Stimulated activated CD8-positive, alpha-beta memory T cell treated with anti-CD3 and anti-CD28 coated beads, Interleukin-15, amount 100 ng/mL, for 4 hours (primary cell): ENCODE data around the gene ITSN2.
"Not testable (repeated sequence)": the region's sequence is repeated elsewhere in the genome, so short reads cannot be mapped to it uniquely, and the experiment has no call there.

Experiments used
- DNase-seq, 2 donors: peaks; one replicate each; pipeline ENCODE4 v3.0.0-alpha.2; 2020; ENCODE audit warnings: low read depth in 2 of 2

The ITSN2 gene

DNA sequence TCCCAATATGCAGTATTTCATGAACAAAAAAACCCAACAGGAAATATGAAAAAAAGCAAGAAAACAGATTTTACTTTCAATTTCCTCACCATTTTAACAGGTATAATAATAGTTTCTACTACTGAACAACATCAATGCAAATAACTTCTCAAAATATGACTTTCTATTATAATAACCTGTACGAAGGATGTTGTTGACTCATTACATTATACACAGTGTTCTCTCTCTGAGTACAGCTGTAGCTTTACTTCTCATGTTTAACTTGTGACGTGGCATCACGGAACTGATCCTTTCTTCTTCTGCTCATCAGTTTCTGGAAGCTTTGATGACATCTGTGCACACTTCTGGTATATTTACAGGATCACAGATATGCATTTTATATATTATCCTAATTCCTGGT lies 145.5 kb downstream of the ITSN2 start:
- no peak for DNase-seq

DNA sequence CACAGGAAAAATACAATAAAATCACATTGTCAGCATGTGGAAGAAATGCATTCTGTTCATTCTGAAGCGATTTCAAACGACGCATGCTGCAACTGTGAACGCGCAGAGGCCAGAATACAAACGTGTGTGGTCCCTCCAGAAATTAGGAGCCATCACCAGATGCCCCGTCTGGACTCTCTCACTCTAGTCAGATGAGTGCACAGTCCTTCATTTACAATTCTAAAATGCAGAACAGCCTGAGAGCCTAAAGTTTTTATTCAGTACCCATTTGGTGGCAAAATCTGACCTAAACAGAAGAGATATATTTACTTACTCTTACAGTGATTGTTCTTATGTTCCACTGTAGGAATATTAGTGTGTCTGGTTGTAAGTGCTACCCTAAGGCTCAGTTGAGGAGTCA lies 148.9 kb downstream of the ITSN2 start:
- no peak for DNase-seq

DNA sequence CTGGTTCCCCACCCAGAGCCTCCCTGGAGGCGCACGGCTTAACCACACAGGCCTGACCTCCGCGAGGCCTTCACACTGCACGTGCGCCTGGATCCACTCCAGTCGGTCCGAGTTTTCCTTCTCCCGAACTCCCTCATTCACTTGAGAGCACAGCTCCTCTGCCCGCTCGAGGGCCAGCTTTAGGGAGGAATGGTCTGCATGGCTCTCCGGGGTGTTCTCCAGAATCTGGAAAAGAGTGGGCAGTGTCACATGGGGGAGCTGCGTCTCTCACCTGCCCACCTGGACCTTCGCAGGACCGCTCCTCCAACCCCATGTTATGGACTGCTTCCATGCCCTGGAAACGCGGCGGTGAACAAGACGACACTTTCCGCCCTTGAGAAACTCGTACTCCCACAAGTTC lies 149.6 kb downstream of the ITSN2 start:
- no peak for DNase-seq

DNA sequence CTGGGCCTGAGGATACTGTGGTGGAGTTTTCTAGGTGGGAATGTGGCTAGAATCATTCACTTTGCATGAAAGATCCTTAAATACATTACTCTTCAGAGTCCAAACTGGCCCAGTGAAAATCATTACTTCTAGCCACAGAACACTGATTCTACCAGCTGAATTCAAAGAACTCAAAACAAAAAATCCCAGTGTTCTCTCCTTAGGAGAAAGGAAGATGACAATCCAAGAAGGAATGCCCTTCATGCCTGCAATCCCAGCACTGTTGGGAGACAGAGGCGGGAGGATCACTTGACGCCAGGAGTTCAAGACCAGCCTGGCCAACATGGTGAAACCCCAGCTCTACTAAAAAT lies 150.3 kb downstream of the ITSN2 start:
- no peak for DNase-seq

DNA sequence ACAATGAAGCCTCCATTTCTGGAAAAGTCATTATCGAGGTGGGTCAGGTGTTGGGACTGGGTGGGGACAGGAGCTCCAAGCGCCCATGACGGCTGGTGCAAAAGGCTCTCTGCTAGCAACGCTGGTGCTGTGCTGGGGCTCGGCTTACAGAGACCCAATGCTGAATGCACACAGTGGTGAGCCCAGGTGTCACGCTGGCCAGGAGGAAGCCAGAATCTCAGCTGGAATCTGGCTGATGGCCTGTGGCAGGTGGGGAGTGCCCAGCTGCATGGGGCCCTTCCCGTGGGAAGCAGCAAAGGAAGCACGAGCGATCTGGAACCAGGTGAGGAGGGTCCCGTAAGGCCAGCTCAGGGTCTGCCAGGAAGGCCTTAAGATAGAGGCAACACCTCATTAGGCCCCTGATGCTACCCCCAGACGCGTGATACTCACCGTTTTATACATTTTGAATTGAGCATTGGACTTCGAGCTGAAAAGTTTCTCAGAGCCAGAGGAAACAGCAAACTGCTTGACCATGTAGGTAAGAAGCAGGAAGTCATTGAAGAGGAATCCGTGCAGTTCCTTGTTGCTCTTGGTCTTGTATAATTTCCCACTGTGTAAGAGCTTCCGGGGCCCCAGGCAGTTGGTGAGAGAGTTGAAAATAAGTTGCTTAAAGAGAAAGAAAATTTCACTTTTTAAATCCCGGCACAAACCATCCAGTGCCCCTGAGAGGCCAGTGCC lies 150.8 kb downstream of the ITSN2 start:
- DNase-seq: no peak

DNA sequence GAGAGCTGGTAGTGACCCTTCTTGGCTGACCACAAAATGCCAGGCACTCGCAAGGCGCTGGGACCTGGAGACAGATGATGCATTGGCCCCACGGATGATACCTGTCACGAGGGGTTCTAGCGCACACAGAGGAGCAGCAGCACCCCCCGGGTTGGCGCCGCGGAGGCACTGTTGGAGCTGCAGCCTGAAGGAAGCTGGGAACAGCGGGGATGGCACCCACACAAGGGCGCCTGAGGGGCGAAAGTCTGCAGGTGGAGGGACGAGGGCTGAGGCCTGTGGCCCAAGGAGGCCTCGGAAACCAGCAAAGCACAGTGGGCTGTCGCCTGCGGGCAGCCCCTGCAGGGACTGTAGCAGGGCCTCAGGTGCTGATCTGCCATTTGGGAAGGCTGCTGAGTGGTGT lies 151.8 kb downstream of the ITSN2 start:
- no peak for DNase-seq

DNA sequence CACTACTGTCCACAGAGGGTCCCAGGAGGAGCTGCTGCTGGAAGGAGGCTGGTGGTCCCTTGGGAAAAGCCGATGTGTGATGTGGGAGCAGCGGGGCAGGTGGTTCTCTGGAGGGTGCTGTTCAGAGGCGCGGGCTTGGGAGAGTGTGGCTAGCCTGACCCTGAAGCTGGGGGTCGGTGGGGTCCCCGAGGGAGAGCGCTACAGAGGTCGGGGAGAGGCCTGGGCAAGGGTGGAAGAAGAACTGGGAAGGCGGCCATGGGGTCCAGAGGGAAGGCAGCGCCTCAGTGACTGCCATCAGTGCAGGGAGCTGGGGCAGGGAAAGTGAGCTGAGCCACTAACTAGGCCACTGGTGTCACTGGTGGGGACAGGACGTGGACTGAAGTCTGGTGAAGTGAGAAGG lies 153.0 kb downstream of the ITSN2 start:
- DNase-seq: no peak

DNA sequence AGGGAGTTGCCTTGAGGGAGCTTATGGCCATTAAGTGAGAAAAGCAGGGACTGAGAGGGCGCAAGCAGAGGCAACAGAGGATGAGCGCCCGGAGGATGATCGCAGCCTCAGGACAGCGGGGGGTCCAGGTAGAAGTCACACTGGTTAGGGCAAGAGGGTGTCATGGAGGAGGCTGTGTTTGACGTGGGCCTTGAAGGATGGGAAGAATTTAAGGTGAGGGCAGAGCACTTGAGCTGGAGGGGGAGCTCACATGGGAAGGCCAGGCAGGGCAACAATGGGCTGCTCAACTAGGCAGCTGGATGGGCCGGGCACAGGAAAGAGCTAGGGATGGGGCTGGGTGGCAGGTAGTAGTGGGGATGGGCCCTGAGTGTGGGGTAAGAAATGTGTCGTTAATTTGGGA lies 153.6 kb downstream of the ITSN2 start:
- no peak for DNase-seq

DNA sequence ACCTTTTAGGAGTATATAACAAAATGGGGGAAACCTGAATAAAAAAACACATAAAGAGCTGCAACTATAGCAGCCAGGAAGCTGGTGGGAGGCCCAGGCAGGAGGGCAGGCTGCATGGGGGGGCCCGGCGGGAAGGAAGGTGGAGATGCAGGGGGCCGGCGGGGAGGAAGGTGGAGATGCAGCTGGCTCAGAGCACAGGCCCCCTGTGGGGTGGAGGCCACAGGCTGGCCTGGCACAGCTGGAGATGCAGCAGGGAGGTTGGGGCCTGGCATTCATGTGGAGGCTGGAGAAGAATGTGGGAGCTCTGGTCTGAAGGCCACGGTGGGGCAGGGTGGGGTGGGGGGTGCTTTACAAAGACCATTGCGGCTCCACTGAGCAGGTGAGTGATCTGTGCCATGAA lies 154.1 kb downstream of the ITSN2 start:
- DNase-seq: no peak

DNA sequence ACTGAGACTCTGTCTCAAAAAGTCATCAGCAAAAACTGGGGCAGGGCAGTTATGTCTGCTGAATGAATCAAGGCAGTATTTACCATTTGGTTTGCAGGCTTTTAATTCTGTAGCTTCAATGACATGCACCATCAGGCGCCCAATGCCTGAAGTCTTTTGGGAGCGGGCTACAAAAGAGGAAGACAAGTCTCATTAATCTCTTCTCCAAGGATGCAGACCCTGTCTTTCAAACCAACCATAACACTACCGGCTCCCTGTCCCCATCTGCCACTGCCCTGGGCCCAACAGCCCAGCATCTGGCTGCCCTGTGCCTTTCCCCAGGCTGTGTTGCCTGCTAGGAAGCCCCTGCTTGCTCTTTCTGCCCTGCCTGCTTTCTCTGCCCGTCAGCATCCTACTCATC lies 155.2 kb downstream of the ITSN2 start:
- DNase-seq: no peak

DNA sequence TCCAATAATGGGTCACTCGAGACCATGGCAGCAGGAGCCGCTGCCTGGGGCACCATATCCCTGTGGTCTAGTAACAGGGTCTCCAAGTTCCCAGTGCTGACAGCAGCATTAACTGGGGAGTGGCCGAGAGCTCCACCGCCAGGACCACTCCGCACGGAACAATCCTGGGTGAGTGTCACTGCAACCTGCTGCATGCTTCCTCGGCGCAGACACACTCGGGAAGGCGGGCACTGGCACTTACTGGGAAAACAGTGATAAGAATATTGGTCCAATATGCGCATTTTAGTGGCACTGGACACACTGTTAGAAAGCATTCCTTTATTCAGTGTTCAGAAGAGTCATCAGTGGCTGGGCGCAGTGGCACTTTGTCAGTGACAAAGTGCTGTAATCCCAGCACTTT lies 155.8 kb downstream of the ITSN2 start:
- DNase-seq: no peak

DNA sequence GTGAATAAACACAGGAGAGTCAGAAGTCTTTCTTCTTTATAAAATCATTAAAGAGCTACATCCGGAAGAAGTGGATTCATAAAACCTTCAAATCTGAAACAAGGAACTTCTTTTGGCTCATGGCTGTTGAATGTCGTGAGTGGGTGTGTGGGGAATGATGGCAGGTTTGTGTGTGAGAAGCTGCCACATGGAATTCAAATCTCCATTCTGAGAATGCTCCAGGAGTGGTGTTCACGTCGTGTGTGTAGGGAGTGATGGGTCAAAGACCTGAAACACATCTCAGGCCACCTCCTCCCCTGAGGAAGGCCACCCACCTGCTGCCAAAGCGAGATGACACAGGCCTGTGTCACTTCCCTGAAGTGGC lies 156.6 kb downstream of the ITSN2 start:
- DNase-seq: no peak

DNA sequence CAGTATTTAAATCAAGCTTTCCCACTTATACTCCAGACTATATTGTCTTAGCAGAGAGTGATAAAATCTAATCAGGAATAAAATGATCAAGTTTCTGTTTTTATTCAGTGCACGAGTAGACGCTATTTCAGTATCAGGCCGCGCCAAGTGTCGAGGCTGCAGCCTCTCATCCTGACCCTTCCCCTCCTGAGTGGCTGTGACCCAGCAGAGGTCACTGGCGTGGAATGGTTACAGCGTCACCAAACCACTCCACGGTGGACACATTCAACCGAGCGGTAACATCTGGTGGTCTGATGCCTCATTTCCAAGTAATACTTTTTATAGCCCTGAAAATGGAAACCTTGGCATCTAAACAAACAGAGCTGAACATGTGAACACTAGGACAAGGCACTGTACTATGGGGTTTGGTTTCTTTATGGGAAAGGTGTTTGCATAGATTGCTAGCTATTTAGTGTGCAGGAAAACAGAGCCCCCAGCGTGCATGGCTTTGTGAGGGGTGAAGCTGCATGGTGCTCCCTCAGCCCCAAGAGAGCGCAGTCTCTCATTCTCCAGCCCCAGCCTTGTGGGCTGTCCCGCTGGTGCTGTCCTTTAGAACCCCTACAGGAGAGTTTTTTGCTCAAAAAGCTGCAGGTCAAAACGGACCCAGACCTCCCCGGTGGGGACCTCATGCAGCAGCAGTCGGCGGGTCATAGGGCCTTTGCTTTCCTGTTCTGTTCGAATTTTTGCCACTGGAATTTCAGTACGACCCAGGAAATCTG lies 157.1 kb downstream of the ITSN2 start:
- no peak for DNase-seq

DNA sequence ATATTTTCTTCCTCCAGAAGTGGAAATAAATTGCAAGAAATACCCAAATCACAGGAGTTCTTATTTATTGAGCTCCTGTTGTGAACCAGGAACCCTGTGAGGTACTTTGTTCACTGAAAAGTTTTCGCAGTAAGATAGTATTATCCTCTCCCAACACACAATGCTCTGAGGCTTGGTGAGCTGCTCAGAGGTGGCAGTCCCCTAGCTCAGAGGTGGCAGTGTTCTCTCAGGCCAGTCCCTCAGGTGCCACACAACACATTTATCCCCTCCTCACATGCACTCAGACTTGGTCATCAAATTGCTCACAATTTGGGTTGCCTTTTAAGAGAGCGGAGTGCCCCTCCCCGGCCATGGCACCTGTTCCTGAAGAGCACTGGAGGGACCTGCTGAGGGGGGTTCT lies 159.5 kb downstream of the ITSN2 start:
- no peak for DNase-seq

DNA sequence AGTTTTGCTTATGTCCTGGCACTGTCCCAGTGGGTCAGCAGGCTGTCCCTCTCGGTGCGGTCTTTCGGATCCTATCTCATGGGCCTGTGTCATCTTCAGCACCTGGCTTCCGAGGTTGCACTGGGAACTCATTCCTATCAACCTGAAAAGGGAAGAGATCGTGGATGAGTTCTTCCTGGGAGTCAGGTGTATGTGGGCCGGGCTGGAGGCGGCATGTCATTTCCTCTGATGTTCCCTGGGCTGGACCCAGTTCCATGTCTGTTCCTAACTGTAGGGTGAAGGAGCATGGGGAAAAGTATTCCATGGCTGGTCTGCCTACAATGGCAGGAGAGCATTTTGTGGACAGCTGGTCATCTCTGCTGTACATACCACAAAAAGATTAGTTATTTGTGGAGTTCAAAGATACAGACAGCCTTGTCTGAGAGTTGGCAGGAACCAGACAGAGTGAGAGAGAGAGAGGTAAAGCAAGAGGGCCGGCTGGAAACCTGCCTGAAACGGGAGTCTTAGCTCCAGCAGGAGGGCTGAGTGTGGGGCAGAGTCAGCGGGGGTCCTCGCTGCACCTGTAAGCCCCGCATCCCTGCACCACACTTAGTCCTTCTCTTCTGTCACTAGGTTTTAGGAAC lies 160.3 kb downstream of the ITSN2 start:
- no peak for DNase-seq

DNA sequence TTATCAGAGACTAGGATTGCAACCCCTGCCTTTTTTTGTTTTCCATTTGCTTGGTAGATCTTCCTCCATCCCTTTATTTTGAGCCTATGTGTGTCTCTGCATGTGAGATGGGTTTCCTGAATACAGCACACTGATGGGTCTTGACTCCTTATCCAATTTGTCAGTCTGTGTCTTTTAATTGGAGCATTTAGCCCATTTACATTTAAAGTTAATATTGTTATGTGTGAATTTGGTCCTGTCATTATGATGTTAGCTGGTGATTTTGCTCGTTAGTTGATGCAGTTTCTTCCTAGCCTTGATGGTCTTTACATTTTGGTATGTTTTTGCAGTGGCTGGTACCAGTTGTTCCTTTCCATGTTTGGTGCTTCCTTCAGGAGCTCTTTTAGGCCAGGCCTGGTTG lies 163.1 kb downstream of the ITSN2 start:
- DNase-seq: not testable (repeated sequence)

DNA sequence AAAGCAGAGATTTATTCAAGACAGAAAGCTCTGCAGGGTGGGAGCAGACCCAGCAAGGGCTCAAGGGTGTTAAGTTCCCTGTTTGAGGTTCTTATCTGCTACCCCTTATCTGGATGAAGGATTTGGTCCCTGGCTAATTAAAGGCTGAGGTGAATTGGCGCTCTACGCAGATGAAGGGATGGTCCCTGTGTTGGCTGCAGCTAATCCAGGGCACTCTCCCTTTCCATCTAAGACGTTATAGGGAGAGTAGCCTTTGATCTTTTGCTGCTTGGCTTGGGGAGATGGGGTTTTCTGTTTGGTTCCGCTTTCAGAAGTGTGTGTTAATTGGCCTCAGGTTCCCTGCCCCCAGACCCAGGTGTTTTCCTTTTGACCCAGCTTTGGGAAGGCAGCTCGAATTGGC lies 168.5 kb downstream of the ITSN2 start:
- DNase-seq: no peak

DNA sequence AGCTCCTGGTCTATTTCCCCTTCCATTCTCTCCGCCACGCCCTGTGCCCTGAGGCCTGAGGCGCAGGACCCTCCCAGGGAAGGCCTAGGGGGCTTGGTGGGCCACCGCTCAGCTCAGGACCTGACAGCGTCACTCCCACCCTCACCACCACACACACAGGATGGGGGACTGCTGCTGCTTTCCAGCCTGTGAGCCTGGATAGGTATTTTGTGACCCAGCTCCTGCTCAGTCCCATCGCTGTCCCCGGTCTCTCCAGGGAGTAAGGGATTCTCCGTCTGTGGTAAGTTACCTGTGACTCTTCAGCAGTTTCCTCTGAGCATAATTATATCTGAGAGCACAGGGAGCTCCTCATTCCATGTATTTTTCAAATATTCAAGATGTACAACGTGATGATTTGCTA lies 169.2 kb downstream of the ITSN2 start:
- no peak for DNase-seq

DNA sequence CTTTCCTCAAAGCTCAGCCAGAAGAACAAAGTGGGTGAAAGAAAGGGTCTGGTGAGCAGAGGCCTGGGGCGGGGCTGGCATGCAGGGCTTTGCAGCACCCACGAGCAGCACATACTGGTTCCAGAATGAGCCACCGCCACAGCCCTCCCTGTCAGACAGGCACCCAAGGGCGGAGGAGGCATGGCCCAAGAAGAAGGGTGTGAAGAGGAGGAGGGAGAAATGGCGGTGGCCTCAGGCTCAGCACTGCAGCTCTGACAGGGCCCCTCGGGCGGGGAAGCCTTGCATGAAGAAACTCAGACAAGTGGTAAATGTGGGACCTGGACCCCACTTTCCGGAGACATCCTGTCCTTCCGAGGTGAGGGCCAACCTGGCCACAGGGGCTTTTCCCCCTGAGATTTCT lies 169.8 kb downstream of the ITSN2 start:
- DNase-seq: no peak

DNA sequence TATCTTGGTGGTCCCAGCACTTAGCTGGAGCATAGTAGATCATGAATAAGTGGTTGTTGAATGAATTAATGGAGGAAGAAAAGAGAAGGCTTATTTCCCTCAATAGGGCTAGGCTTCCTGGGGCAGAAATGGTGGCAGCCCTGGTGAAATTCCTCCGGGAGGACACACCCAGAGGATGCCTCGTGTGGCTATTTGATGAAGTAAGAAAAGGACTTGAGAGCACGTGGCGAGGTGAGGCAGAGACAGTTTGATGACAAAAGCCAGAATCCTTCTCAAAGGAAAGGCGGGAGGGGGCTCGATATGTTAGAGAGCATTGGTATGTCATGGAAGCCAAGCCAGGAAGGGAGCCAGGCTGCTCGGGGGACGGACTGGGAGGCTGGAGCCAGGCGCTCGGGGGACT lies 170.8 kb downstream of the ITSN2 start:
- no peak for DNase-seq

DNA sequence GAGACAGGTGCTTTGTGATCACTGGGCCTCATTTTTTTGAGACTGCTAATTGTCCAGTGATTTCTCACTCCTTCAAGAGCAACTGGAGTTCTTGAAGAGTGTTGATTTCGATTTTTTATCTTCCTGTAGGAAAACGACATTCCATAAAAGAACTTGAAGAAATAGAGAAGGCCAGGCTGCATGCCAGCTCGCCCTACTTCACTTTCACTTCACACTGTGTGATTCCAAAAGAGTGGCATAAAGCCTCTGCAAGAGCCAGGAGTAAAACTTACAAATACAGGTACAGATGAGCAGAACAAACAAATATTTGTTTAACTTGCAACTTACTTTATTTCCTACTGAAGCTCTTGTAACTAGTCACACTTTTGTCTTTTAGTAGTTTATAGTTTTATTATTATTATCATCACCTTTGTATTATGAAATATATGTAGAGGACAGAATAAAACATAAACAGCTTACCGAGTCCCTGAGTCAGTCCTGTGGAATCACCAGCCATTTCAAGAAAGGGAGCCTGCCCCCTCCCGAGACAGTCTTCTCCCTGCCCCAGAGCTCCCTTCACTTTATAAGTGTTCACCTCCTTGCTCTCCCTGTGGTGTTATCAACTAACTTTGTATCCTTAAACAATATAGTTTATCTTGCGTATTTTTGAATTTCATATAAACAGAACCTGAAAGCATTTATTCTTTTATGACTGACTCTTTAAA lies 176.8 kb downstream of the ITSN2 start:
- no peak for DNase-seq

DNA sequence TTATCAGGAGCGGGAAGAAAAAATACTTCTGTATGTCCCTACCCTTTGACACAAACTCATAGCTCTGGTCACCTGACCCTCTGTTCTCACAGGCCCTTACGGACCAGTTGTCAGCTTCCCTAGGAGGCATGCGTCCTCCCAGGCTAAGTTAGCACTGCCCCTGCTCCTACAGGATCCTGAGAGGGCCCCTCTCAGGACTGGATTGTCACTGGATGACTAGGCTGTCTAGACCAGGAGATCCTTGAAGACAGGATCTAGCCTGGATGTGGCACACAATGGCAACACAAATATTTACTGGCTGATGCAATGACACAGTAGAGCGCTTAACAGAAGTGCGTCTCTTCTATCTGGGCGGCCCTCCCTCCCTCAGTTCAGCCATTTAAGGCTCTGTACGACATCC lies 177.8 kb downstream of the ITSN2 start:
- DNase-seq: no peak

DNA sequence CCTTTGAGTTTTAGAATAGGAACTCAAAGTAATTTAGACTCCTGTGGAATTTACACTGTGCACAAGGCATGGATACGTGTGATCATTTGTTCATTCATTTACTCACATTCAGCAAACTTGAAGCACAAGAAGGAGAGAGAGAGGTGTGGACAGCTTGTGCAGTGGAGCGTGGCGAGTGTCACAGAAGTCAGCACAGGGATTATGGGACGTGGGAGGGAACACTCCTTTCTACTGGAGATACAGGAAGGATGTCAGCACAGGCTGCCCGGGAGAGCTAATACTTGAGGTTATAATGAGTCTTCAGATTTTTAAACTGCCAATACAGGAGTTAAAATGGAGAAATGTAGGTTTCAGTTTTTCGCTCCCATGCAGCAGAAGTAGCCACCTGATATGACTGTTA lies 178.5 kb downstream of the ITSN2 start:
- no peak for DNase-seq
